GM23338 (cell line): Measurements from ENCODE around the gene CDC34. TPM values are rescaled to one million over a fixed set of nuclear protein-coding genes. Genes with fewer than 3 reads are reported as not detected.

Experiments
- ATAC-seq: fragments of 200-7000 bp; cut with Tn5 transposase; 3 replicates; pipeline ENCODE4 v1.9.1; 2020
- DNase-seq: peaks from one replicate; pipeline ENCODE4 v3.0.0-alpha.2; 2015; ENCODE audit warnings: low spot score
- H2AFZ ChIP-seq: fragments of 200-600 bp; sonication (generic); 2 replicates; pipeline ENCODE4 v1.8.0; 2016; ENCODE audit warnings: antibody characterized with exemption, mild to moderate bottlenecking, moderate library complexity
- H3F3A ChIP-seq: fragments of 200-600 bp; sonication (generic); replicated peaks from 2 replicates; pipeline ENCODE4 v1.8.0; 2017; ENCODE audit warnings: antibody characterized with exemption, mixed run types, low read depth
- H3K27ac ChIP-seq: fragments of 200-600 bp; sonication (generic); 2 replicates; pipeline ENCODE4 v1.6.1; 2016; ENCODE audit warnings: low read depth
- H3K27me3 ChIP-seq: fragments of 200-600 bp; sonication (generic); 2 replicates; pipeline ENCODE4 v1.8.0; 2016; ENCODE audit warnings: mild to moderate bottlenecking, mixed run types, moderate library complexity; ENCODE audit not compliant: insufficient read depth
- H3K36me3 ChIP-seq: fragments of 200-600 bp; sonication (generic); 2 replicates; pipeline ENCODE4 v1.8.0; 2016; ENCODE audit warnings: mild to moderate bottlenecking; ENCODE audit not compliant: insufficient read depth
- H3K4me1 ChIP-seq: fragments of 200-600 bp; sonication (generic); 2 replicates; pipeline ENCODE4 v1.8.0; 2016; ENCODE audit warnings: mild to moderate bottlenecking, moderate library complexity; ENCODE audit not compliant: insufficient read depth
- H3K4me2 ChIP-seq: fragments of 200-600 bp; sonication (generic); 2 replicates; pipeline ENCODE4 v1.7.1; 2017; ENCODE audit warnings: mixed run types
- H3K4me3 ChIP-seq: fragments of 200-600 bp; sonication (generic); 2 replicates; pipeline ENCODE4 v1.6.1; 2016; ENCODE audit warnings: mixed run types
- H3K79me2 ChIP-seq: fragments of 200-600 bp; sonication (generic); replicated peaks from 2 replicates; pipeline ENCODE4 v1.8.0; 2017; ENCODE audit warnings: mild to moderate bottlenecking; ENCODE audit not compliant: insufficient read depth
- H3K9me2 ChIP-seq: fragments of 200-600 bp; sonication (generic); 2 replicates; pipeline ENCODE4 v1.8.0; 2017; ENCODE audit not compliant: insufficient read depth
- H4K20me1 ChIP-seq: fragments of 200-600 bp; sonication (generic); replicated peaks from 2 replicates; pipeline ENCODE4 v1.8.0; 2017; ENCODE audit warnings: mild to moderate bottlenecking; ENCODE audit not compliant: insufficient read depth
- H3K27ac Mint-ChIP-seq: 2 replicates; pipeline ENCODE4 v1.8.0; 2020; ENCODE audit warnings: inconsistent platforms, mild to moderate bottlenecking, moderate library complexity, mixed read lengths
- H3K27me3 Mint-ChIP-seq: 3 replicates; pipeline ENCODE4 v1.8.0; 2022; ENCODE audit warnings: low read depth, mild to moderate bottlenecking, moderate library complexity, mixed read lengths, inconsistent platforms; ENCODE audit not compliant: insufficient read depth, poor library complexity
- H3K36me3 Mint-ChIP-seq: 3 replicates; pipeline ENCODE4 v1.8.0; 2021; ENCODE audit warnings: low read depth, mild to moderate bottlenecking, inconsistent platforms, moderate library complexity, mixed read lengths
- H3K4me1 Mint-ChIP-seq: 3 replicates; pipeline ENCODE4 v1.8.0; 2020; ENCODE audit warnings: mild to moderate bottlenecking, inconsistent platforms, mixed read lengths
- H3K4me3 Mint-ChIP-seq: 3 replicates; pipeline ENCODE4 v1.8.0; 2021; ENCODE audit warnings: moderate library complexity, mild to moderate bottlenecking, inconsistent platforms, mixed read lengths
- H3K9me3 Mint-ChIP-seq: 3 replicates; pipeline ENCODE4 v1.8.0; 2020; ENCODE audit warnings: moderate library complexity, mild to moderate bottlenecking, inconsistent platforms, mixed read lengths
- CTCF ChIP-seq, 2 experiments: fragments of 200-600 bp in 1 of 2; sonication (generic) in 1 of 2; conservative IDR thresholded peaks; 2 replicates each; pipeline versions ENCODE4 v1.5.1 to v1.6.1; 2016 to 2017; ENCODE audit warnings: antibody characterized with exemption in 2 of 2, low read depth in 2 of 2, mild to moderate bottlenecking in 2 of 2, moderate library complexity in 1 of 2
- ETS1 ChIP-seq: IDR thresholded peaks from 2 replicates; pipeline ENCODE4 v1.6.1; 2016; ENCODE audit warnings: antibody characterized with exemption
- ZNF462 ChIP-seq: fragments of 250-450 bp; sonication (Bioruptor Pico); IDR thresholded peaks from 2 replicates; pipeline ENCODE4 v1.5.0; 2020; ENCODE audit warnings: mild to moderate bottlenecking, moderate library complexity
- polyA plus RNA-seq: library from polyadenylated mRNA; unstranded; fragments of >200 nt; fragmentation: Nextera tagmentation; extraction: Ambion mirVana; gene quantifications from 2 replicates; pipeline ENCODE4 v1.2.1, GENCODE V29; 2016
- total RNA-seq: library from RNA; depleted of rRNA; stranded (reverse); fragments of >200 nt; shearing (Covaris generic); gene quantifications from 2 replicates; pipeline ENCODE4 v1.2.3, GENCODE V29; 2014

Gene CDC34
- total and polyA plus RNA-seq, 2 experiments from 2014 or later: 114 to 148 TPM

GRCh38 chr19:576768-577438 is 45.3 kb downstream of the CDC34 start (continued):
- no peak for TF ChIP-seq ZNF462 (CRISPR knock-in tag)

- Histone ChIP-seq H2AFZ (no peak overlapping the region), H3K4me2 (no peak overlapping the region), H4K20me1 (peaks cover 56% of the 10 kb centered on the region), H3K4me1 (peaks cover 18% of the 10 kb centered on the region), H3K27ac (no peak overlapping the region), H3K4me3 (no peak overlapping the region), H3F3A (peaks cover 11% of the 10 kb centered on the region; the same call in 1 of the 2 replicates), H3K9me2 (no peaks in the 10 kb centered on the region), H3K27me3 (no peaks in the 10 kb centered on the region), H3K79me2 (peaks cover 76% of the 10 kb centered on the region), H3K36me3 (no peaks in the 10 kb centered on the region; the same call in 1 of the 2 replicates)
- no peak overlapping the region for H3K4me3 Mint-ChIP-seq
- H3K4me1 Mint-ChIP-seq: peaks cover 19% of the 10 kb centered on the region
- H3K27ac Mint-ChIP-seq: no peak overlapping the region
- DNase-seq: peak; percentile 44
- peaks cover 32% of the 10 kb centered on the region for H3K36me3 Mint-ChIP-seq
- TF ChIP-seq ETS1 (no peak), CTCF (conservative IDR thresholded peaks at IDR 0.05; ENCODE audit: low read depth in 2 of 2) (peak; percentile 24 to 42; a peak in 3 of 4 replicates)
- H3K27me3 Mint-ChIP-seq: peaks cover 20% of the 10 kb centered on the region
- ATAC-seq: peak; percentile 8
- H3K9me3 Mint-ChIP-seq: no peaks in the 10 kb centered on the region
Measured at GRCh38 chr19:577439-578392, 46.2 kb downstream of the CDC34 start.
